ENCODE results near the gene VIL1. TPM values are rescaled to one million over a fixed set of nuclear protein-coding genes. Genes with fewer than 3 reads are reported as not detected.

Gene VIL1
- total RNA-seq, 1 donor, result not detected

DNA sequence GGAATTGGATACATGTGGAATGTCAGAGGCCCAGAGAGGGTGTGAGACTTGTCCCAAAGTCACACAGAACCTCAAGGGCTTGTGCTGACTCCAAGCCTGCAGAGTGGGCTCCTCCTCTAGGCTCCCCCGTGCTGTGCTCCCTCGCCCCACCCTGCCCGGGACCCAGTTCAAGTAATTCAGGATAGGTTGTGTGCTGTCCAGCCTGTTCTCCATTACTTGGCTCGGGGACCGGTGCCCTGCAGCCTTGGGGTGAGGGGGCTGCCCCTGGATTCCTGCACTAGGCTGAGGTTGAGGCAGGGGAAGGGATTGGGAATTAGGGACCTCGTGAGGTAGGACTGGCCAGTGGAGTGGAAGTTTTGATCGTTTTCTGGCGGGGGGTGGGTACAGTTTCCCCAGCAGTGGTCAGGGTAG, 16.4 kb upstream of the VIL1 start:
- no peak overlapping the region for H3K4me2 ChIP-seq (ENCODE audit: insufficient read depth, low read length)
- peaks cover 13% of the 10 kb centered on the region for H4K20me1 ChIP-seq (ENCODE audit: insufficient read depth, low read length)
- H3K4me3 ChIP-seq (ENCODE audit: insufficient read depth, low read length), result no peak overlapping the region
- TF ChIP-seq, protein P1, sequence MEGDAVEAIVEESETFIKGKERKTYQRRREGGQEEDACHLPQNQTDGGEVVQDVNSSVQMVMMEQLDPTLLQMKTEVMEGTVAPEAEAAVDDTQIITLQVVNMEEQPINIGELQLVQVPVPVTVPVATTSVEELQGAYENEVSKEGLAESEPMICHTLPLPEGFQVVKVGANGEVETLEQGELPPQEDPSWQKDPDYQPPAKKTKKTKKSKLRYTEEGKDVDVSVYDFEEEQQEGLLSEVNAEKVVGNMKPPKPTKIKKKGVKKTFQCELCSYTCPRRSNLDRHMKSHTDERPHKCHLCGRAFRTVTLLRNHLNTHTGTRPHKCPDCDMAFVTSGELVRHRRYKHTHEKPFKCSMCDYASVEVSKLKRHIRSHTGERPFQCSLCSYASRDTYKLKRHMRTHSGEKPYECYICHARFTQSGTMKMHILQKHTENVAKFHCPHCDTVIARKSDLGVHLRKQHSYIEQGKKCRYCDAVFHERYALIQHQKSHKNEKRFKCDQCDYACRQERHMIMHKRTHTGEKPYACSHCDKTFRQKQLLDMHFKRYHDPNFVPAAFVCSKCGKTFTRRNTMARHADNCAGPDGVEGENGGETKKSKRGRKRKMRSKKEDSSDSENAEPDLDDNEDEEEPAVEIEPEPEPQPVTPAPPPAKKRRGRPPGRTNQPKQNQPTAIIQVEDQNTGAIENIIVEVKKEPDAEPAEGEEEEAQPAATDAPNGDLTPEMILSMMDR (IDR thresholded peaks at IDR 0.05; ENCODE audit: extremely low read depth, low read depth, low read length), result no peak
- peak; percentile 79 for DNase-seq (ENCODE audit: insufficient read length, low spot score, missing footprints)
- H3K9me3 ChIP-seq (ENCODE audit: low read depth, low read length), result no peaks in the 10 kb centered on the region
- no peaks in the 10 kb centered on the region for H3K27me3 ChIP-seq (ENCODE audit: insufficient read depth, low read length)
- peaks cover 24% of the 10 kb centered on the region for H3K36me3 ChIP-seq (ENCODE audit: insufficient read depth, low read length)
- peaks cover 33% of the 10 kb centered on the region for H3K79me2 ChIP-seq (ENCODE audit: insufficient read depth, low read length)
- H2AFZ ChIP-seq (ENCODE audit: low read length), result no peak overlapping the region
- peaks cover 23% of the 10 kb centered on the region for H3K4me1 ChIP-seq (ENCODE audit: insufficient read depth, low read length)
- peak overlapping the region; percentile 28 for H3K27ac ChIP-seq (ENCODE audit: low read depth, low read length)

GRCh38 chr2:218402911-218403411, 16.0 kb upstream of the VIL1 start:
- Histone ChIP-seq H2AFZ (ENCODE audit: low read length) (no peak overlapping the region), H3K36me3 (ENCODE audit: insufficient read depth, low read length) (peaks cover 24% of the 10 kb centered on the region), H3K4me3 (ENCODE audit: insufficient read depth, low read length) (no peak overlapping the region), H3K27ac (ENCODE audit: low read depth, low read length) (no peak overlapping the region), H3K79me2 (ENCODE audit: insufficient read depth, low read length) (peaks cover 33% of the 10 kb centered on the region), H4K20me1 (ENCODE audit: insufficient read depth, low read length) (peaks cover 13% of the 10 kb centered on the region), H3K4me1 (ENCODE audit: insufficient read depth, low read length) (peaks cover 20% of the 10 kb centered on the region), H3K4me2 (ENCODE audit: insufficient read depth, low read length) (no peak overlapping the region), H3K9me3 (ENCODE audit: low read depth, low read length) (no peaks in the 10 kb centered on the region), H3K27me3 (ENCODE audit: insufficient read depth, low read length) (no peaks in the 10 kb centered on the region)
- TF ChIP-seq, protein P1 (IDR thresholded peaks at IDR 0.05; ENCODE audit: extremely low read depth, low read depth, low read length), result no peak
- peak; percentile 48 for DNase-seq (ENCODE audit: insufficient read length, low spot score, missing footprints)

DNA sequence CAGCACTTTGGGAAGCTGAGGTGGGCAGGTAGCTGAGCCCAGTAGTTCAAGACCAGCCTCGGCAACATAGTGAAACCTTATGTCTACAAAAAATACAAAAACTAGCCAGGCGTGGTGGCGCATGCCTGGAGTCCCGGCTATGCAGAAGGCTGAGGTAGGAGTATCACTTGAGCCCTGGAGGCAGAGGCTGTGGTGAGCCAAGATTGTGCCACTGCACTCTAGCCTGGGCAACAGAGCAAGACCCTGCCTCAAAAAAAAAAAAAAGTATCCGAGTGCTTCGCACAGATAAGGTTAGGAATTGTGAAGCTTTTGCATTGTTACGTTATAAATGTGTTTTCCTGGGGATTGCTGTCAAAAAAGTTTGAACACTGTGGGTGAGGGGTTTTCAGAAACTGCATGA, 15.1 kb upstream of the VIL1 start:
- TF ChIP-seq, protein P1 (IDR thresholded peaks at IDR 0.05; ENCODE audit: extremely low read depth, low read depth, low read length), result no peak
- DNase-seq (ENCODE audit: insufficient read length, low spot score, missing footprints), result peak; percentile 6
- Histone ChIP-seq H2AFZ (ENCODE audit: low read length) (no peak overlapping the region), H3K9me3 (ENCODE audit: low read depth, low read length) (no peaks in the 10 kb centered on the region), H3K27me3 (ENCODE audit: insufficient read depth, low read length) (no peaks in the 10 kb centered on the region), H3K79me2 (ENCODE audit: insufficient read depth, low read length) (peaks cover 33% of the 10 kb centered on the region), H3K4me3 (ENCODE audit: insufficient read depth, low read length) (no peak overlapping the region), H3K4me1 (ENCODE audit: insufficient read depth, low read length) (peaks cover 19% of the 10 kb centered on the region), H3K36me3 (ENCODE audit: insufficient read depth, low read length) (peaks cover 24% of the 10 kb centered on the region), H4K20me1 (ENCODE audit: insufficient read depth, low read length) (peaks cover 13% of the 10 kb centered on the region), H3K27ac (ENCODE audit: low read depth, low read length) (no peak overlapping the region), H3K4me2 (ENCODE audit: insufficient read depth, low read length) (no peak overlapping the region)

DNA sequence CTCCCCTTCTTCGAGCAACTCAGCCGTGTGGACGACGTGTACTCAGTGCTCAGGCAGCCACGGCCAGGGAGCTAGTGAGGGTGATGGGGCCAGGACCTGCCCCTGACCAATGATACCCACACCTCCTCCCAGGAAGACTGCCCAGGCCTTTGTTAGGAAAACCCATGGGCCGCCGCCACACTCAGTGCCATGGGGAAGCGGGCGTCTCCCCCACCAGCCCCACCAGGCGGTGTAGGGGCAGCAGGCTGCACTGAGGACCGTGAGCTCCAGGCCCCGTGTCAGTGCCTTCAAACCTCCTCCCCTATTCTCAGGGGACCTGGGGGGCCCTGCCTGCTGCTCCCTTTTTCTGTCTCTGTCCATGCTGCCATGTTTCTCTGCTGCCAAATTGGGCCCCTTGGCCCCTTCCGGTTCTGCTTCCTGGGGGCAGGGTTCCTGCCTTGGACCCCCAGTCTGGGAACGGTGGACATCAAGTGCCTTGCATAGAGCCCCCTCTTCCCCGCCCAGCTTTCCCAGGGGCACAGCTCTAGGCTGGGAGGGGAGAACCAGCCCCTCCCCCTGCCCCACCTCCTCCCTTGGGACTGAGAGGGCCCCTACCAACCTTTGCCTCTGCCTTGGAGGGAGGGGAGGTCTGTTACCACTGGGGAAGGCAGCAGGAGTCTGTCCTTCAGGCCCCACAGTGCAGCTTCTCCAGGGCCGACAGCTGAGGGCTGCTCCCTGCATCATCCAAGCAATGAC, 14.4 kb upstream of the VIL1 start:
- H3K4me2 ChIP-seq (ENCODE audit: insufficient read depth, low read length), result no peak overlapping the region
- TF ChIP-seq, protein P1 (IDR thresholded peaks at IDR 0.05; ENCODE audit: extremely low read depth, low read depth, low read length), result no peak
- no peaks in the 10 kb centered on the region for H3K27me3 ChIP-seq (ENCODE audit: insufficient read depth, low read length)
- H3K4me1 ChIP-seq (ENCODE audit: insufficient read depth, low read length), result peaks cover 19% of the 10 kb centered on the region
- DNase-seq (ENCODE audit: insufficient read length, low spot score, missing footprints), result peak; percentile 82
- H3K79me2 ChIP-seq (ENCODE audit: insufficient read depth, low read length), result peaks cover 33% of the 10 kb centered on the region
- H3K9me3 ChIP-seq (ENCODE audit: low read depth, low read length), result no peaks in the 10 kb centered on the region
- peaks cover 13% of the 10 kb centered on the region for H4K20me1 ChIP-seq (ENCODE audit: insufficient read depth, low read length)
- H2AFZ ChIP-seq (ENCODE audit: low read length), result no peak overlapping the region
- peaks cover 24% of the 10 kb centered on the region for H3K36me3 ChIP-seq (ENCODE audit: insufficient read depth, low read length)
- no peak overlapping the region for H3K27ac ChIP-seq (ENCODE audit: low read depth, low read length)
- no peak overlapping the region for H3K4me3 ChIP-seq (ENCODE audit: insufficient read depth, low read length)
